ENCODE data around the gene MLEC. TPM values are rescaled to one million over a fixed set of nuclear protein-coding genes. Genes with fewer than 3 reads are reported as not detected.

Gene MLEC, protein sequence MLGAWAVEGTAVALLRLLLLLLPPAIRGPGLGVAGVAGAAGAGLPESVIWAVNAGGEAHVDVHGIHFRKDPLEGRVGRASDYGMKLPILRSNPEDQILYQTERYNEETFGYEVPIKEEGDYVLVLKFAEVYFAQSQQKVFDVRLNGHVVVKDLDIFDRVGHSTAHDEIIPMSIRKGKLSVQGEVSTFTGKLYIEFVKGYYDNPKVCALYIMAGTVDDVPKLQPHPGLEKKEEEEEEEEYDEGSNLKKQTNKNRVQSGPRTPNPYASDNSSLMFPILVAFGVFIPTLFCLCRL
- 94.7 and 100 TPM in 2 replicates for total RNA-seq (ENCODE audit: low replicate concordance)

GRCh38 chr12:120686690-120687577 lies at the start of gene MLEC:
Gene MLEC, plus strand, starts transcription at chr12:120687149. Its CDS starts 148 bp downstream, at chr12:120687297.
- Histone ChIP-seq H3K79me2 (ENCODE audit: low read depth) (peaks cover 49% of the 10 kb centered on the region), H4K20me1 (ENCODE audit: low read depth) (peaks cover 45% of the 10 kb centered on the region), H3K9me3 (ENCODE audit: low read depth) (no peaks in the 10 kb centered on the region), H3K4me1 (peaks cover 18% of the 10 kb centered on the region), H3K4me3 (peak within 1 kb of the TSS; percentile 91), H3K27me3 (no peaks in the 10 kb centered on the region), H3K9ac (peak within 1 kb of the TSS; percentile 90), H2AFZ (replicated peaks) (peak within 1 kb of the TSS; percentile 98), H3K4me2 (peak within 1 kb of the TSS; percentile 99), H3K36me3 (no peaks in the 10 kb centered on the region), H3K27ac (peak within 1 kb of the TSS; percentile 99), H3F3A (ENCODE audit: low read depth) (peaks cover 20% of the 10 kb centered on the region)
- TF ChIP-seq EZH2phosphoT487 (IDR thresholded peaks at IDR 0.05) (no peak), CTCF (IDR thresholded peaks at IDR 0.05) (peak; percentile 27), EZH2 (IDR thresholded peaks at IDR 0.05) (peak; percentile 24)
- peak within 1 kb of the TSS; percentile 93 for H3K27ac Mint-ChIP-seq
- no peaks in the 10 kb centered on the region for H3K9me3 Mint-ChIP-seq
- H3K27me3 Mint-ChIP-seq (ENCODE audit: insufficient read depth, low read depth) = peaks cover 7% of the 10 kb centered on the region
- H3K4me3 Mint-ChIP-seq = peak within 1 kb of the TSS; percentile 95
- H3K4me1 Mint-ChIP-seq = peaks cover 39% of the 10 kb centered on the region
- DNase-seq (ENCODE audit: low spot score) = peak; percentile 99
- H3K36me3 Mint-ChIP-seq = no peaks in the 10 kb centered on the region

DNA sequence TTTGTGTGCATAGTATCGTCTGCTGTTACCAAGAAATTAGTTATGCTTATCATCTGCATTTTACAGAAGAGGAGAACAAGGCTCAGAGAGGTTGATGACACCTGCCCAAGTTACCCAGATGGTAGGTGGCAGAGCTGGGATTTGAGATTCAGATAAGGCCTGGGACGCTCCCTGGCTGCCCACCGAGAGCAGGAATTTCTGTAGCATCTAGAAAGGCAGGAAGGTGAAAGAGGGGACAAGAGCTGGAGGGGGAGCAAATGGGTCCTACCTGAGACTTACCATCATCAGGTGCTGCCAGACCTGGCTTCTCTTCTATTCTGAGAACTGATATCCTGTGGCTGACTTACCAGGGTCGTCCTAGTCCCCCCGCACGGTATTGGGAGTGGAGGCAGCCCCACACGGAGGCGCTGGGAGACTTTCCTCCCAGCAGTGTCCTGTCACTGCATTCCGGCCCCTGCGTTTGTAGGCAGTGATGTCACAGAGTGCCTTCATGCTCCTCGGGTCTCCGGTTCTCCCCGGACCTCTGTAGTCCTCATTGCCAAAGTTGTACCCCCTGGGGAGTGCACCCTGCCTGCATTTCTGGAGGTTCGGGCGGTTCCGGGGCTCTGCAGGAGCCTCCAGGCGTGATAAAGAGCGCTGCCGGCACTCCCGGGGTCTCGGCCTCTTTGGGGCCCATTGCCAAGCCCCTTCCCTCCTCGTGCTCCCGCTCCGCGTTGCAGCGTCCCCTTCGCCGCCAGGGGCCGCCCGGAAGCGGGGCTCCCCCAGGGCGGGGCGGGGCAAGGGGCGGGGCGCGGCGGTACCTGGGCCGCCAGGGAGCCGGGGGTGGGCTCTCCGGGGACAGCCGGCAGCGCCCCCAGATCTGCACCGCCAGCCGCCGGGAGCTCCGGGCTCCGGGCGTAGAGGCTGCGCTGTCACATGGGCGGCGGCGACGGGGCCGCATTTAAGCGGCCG lies 46.9 kb upstream of the MLEC start, which contains the start of gene CABP1:
TSS of gene CABP1 (plus strand) at position 856 of the 951 bp plus-strand sequence. CDS start at position 916, 60 bp downstream.
- Histone ChIP-seq H3K4me3 (peak within 1 kb of the TSS; percentile 46), H4K20me1 (ENCODE audit: low read depth) (peaks cover 25% of the 10 kb centered on the region), H2AFZ (replicated peaks) (no peak within 1 kb of the TSS), H3K4me1 (peaks cover 13% of the 10 kb centered on the region), H3K79me2 (ENCODE audit: low read depth) (no peaks in the 10 kb centered on the region), H3K27me3 (peaks cover 63% of the 10 kb centered on the region), H3K27ac (no peak within 1 kb of the TSS), H3K9ac (no peak within 1 kb of the TSS), H3K36me3 (no peaks in the 10 kb centered on the region), H3K4me2 (peak within 1 kb of the TSS; percentile 88), H3F3A (ENCODE audit: low read depth) (peaks cover 27% of the 10 kb centered on the region), H3K9me3 (ENCODE audit: low read depth) (no peaks in the 10 kb centered on the region)
- H3K27ac Mint-ChIP-seq = peak within 1 kb of the TSS; percentile 84
- H3K36me3 Mint-ChIP-seq = no peaks in the 10 kb centered on the region
- peaks cover 2% of the 10 kb centered on the region for H3K9me3 Mint-ChIP-seq
- peaks cover 50% of the 10 kb centered on the region for H3K27me3 Mint-ChIP-seq (ENCODE audit: insufficient read depth, low read depth)
- DNase-seq (ENCODE audit: low spot score) = peak; percentile 85
- peak within 1 kb of the TSS; percentile 88 for H3K4me3 Mint-ChIP-seq
- H3K4me1 Mint-ChIP-seq = peaks cover 20% of the 10 kb centered on the region
- TF ChIP-seq EZH2 (IDR thresholded peaks at IDR 0.05) = no peak
- peak; percentile 65 for TF ChIP-seq CTCF (IDR thresholded peaks at IDR 0.05)

All from neural progenitor cell (in vitro differentiated cells).